Endodermal cell (in vitro differentiated cells): ENCODE results near the gene RDH11. TPM values are rescaled to one million over a fixed set of nuclear protein-coding genes. Genes with fewer than 3 reads are reported as not detected.
A peak's percentile ranks its signal among the peaks of the same experiment; 100 is the strongest.

Experiments used
- DNase-seq: peaks from one replicate; pipeline ENCODE4 v3.0.0-alpha.2; 2017
- H3K27ac ChIP-seq: 2 replicates; pipeline ENCODE4 v1.5.1; 2013; ENCODE audit warnings: mild to moderate bottlenecking, low read depth, low read length, moderate library complexity
- H3K27me3 ChIP-seq: 2 replicates; pipeline ENCODE4 v1.6.1; 2013; ENCODE audit warnings: mild to moderate bottlenecking, low read length, moderate library complexity; ENCODE audit not compliant: insufficient read depth, control insufficient read depth, poor library complexity, severe bottlenecking
- H3K36me3 ChIP-seq: 2 replicates; pipeline ENCODE4 v1.7.0; 2013; ENCODE audit warnings: mild to moderate bottlenecking, low read length, moderate library complexity; ENCODE audit not compliant: control insufficient read depth, insufficient read depth
- H3K4me1 ChIP-seq: one replicate; pipeline ENCODE4 v1.7.0; 2013; ENCODE audit warnings: low read length; ENCODE audit not compliant: control insufficient read depth, insufficient read depth
- H3K4me3 ChIP-seq: 2 replicates; pipeline ENCODE4 v1.5.1; 2013; ENCODE audit warnings: mild to moderate bottlenecking, low read length, moderate library complexity
- H3K9ac ChIP-seq: 2 replicates; pipeline ENCODE4 v1.6.1; 2013; ENCODE audit warnings: mild to moderate bottlenecking, low read length, moderate library complexity; ENCODE audit not compliant: poor library complexity, severe bottlenecking; ENCODE audit errors: extremely low read depth
- H3K9me3 ChIP-seq: 2 replicates; pipeline ENCODE4 v1.6.1; 2013; ENCODE audit warnings: mild to moderate bottlenecking, low read length, moderate library complexity; ENCODE audit not compliant: control insufficient read depth
- H3K27ac Mint-ChIP-seq: 2 replicates; pipeline ENCODE4 v1.8.0; 2020; ENCODE audit warnings: mixed read lengths
- H3K27me3 Mint-ChIP-seq: 2 replicates; pipeline ENCODE4 v1.8.0; 2021; ENCODE audit warnings: mild to moderate bottlenecking, mixed read lengths; ENCODE audit not compliant: insufficient read depth
- H3K36me3 Mint-ChIP-seq: 2 replicates; pipeline ENCODE4 v1.8.0; 2020; ENCODE audit warnings: low read depth, mixed read lengths
- H3K4me1 Mint-ChIP-seq: 2 replicates; pipeline ENCODE4 v1.8.0; 2020; ENCODE audit warnings: mixed read lengths
- H3K4me3 Mint-ChIP-seq: 2 replicates; pipeline ENCODE4 v1.8.0; 2020; ENCODE audit warnings: mild to moderate bottlenecking, moderate library complexity, mixed read lengths
- H3K9me3 Mint-ChIP-seq: 2 replicates; pipeline ENCODE4 v1.8.0; 2020; ENCODE audit warnings: mild to moderate bottlenecking, mixed read lengths
- CTCF ChIP-seq: fragments of 200-600 bp; sonication (generic); conservative IDR thresholded peaks from 2 replicates; pipeline ENCODE4 v1.5.0; 2021; ENCODE audit warnings: antibody characterized with exemption, mild to moderate bottlenecking
- WGBS, 2 experiments: methylation state at CpG; one replicate each; pipeline versions ENCODE4 v1.1.5 to v1.1.7; 2013; ENCODE audit warnings: missing lambda C conversion rate in 2 of 2, mixed read lengths in 1 of 2; ENCODE audit not compliant: insufficient coverage in 1 of 2, insufficient read length in 1 of 2; 5-methylcytosine and 5-hydroxymethylcytosine counted together
- long read RNA-seq, 4 experiments: library from polyadenylated mRNA in 2 of 4; library from RNA in 1 of 4; library from capped mRNA in 1 of 4; stranded (forward) in 3 of 4; unstranded in 1 of 4; transcript quantifications; one replicate each; pipeline ENCODE4 v2.0.0, GENCODE V29; 2020 to 2021; ENCODE audit warnings: inconsistent platforms in 1 of 4
- polyA plus RNA-seq, 2 experiments: library from polyadenylated mRNA; stranded (reverse); fragments of 50-300 nt; gene quantifications; one replicate each; pipeline ENCODE4 v1.2.3, GENCODE V29; 2013
- total RNA-seq, 2 donors: library from RNA; stranded (reverse); fragmentation: NEBNext Ultra II Directional in 1 of 2; extraction: Animal tissue kit (Norgen Biotek cat#: 25700) in 1 of 2; gene quantifications; 2 replicates in 1 of 2; 3 replicates in 1 of 2; pipeline ENCODE4 v1.2.1, GENCODE V29; 2021

The RDH11 gene
- 10 to 100 TPM; 73.5 to 75.0 TPM for total RNA-seq
- 98.6 TPM for polyA plus RNA-seq (2013, experiment 1 of 2)
- 95.6 TPM for polyA plus RNA-seq (2013, experiment 2 of 2)
- long read RNA-seq, experiment 1, transcript RDH11-201 (7 exons, 2,588 nt) = major isoform, 13 of 29 reads
- long read RNA-seq, experiment 1, partial matches to known transcripts = 6 of 29 reads
- long read RNA-seq, experiment 1, other reads (novel, unspliced or antisense) = 9 of 29 reads
- long read RNA-seq, experiment 2, transcript RDH11-203 (7 exons, 1,926 nt) = minor isoform, 7 of 213 reads
- long read RNA-seq, experiment 2, transcript RDH11-201 (7 exons, 2,588 nt) = major isoform, 179 of 213 reads
- long read RNA-seq, experiment 2, partial matches to known transcripts = 10 of 213 reads
- long read RNA-seq, experiment 2, other reads (novel, unspliced or antisense) = 15 of 213 reads
- long read RNA-seq, experiment 3, transcript RDH11-203 (7 exons, 1,926 nt) = minor isoform, 17 of 466 reads
- long read RNA-seq, experiment 3, transcript RDH11-201 (7 exons, 2,588 nt) = major isoform, 399 of 466 reads
- long read RNA-seq, experiment 3, partial matches to known transcripts = 4 of 466 reads
- long read RNA-seq, experiment 3, other reads (novel, unspliced or antisense) = 41 of 466 reads
- long read RNA-seq, experiment 4, transcript RDH11-203 (7 exons, 1,926 nt) = minor isoform, 11 of 379 reads
- long read RNA-seq, experiment 4, transcript RDH11-201 (7 exons, 2,588 nt) = major isoform, 310 of 379 reads
- long read RNA-seq, experiment 4, partial matches to known transcripts = 15 of 379 reads
- long read RNA-seq, experiment 4, other reads (novel, unspliced or antisense) = 36 of 379 reads

DNA sequence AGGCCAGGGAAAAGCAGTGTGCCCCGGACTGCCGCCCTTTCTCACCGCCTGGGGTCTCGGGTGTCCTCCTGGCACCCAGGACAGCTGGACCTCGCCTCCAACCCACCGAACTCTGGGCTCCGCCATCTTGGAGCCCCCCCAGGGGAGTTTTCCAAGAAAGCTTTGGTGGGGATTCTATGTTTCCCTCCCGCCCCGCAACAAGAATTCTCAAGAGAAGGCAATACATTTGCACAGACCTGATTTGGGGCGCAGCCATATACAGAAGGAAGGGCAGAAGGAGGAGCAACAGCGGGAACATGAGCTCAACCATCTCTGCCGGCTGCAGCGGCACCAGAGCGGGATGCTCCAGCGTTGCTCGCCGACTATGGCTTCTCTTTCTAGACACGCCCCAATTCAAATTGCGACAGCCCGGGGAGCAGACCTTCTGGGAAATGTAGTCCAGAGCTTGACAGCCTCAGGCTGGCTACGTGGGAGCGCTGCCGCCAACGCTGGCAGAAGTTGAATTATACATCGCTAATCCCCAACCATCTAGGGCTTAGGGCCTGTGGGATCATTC lies at the start of gene RDH11:
Gene RDH11, minus strand, starts transcription at position 371 of the 556 bp plus-strand sequence. Its CDS starts 61 bp downstream, at position 310.
- peaks cover 3% of the 10 kb centered on the region for H3K4me1 ChIP-seq
- peaks cover 5% of the 10 kb centered on the region for H3K4me1 Mint-ChIP-seq
- no peak for TF ChIP-seq CTCF
- H3K36me3 Mint-ChIP-seq = peaks cover 27% of the 10 kb centered on the region
- DNase-seq = peak; percentile 93
- H3K4me3 Mint-ChIP-seq = peak within 1 kb of the TSS; percentile 88
- peaks cover 27% of the 10 kb centered on the region for H3K36me3 ChIP-seq
- peak within 1 kb of the TSS; percentile 86 for H3K9ac ChIP-seq
- H3K9me3 ChIP-seq = no peaks in the 10 kb centered on the region
- H3K9me3 Mint-ChIP-seq = no peaks in the 10 kb centered on the region
- peaks cover 7% of the 10 kb centered on the region for H3K27me3 ChIP-seq
- peaks cover 8% of the 10 kb centered on the region for H3K27me3 Mint-ChIP-seq
- H3K27ac ChIP-seq = peak within 1 kb of the TSS; percentile 84
- WGBS, 2 experiments = 0% methylated on average over 18 to 25 of the region's 25 CpGs
- peak within 1 kb of the TSS; percentile 94 for H3K27ac Mint-ChIP-seq
- H3K4me3 ChIP-seq = peak within 1 kb of the TSS; percentile 100

DNA sequence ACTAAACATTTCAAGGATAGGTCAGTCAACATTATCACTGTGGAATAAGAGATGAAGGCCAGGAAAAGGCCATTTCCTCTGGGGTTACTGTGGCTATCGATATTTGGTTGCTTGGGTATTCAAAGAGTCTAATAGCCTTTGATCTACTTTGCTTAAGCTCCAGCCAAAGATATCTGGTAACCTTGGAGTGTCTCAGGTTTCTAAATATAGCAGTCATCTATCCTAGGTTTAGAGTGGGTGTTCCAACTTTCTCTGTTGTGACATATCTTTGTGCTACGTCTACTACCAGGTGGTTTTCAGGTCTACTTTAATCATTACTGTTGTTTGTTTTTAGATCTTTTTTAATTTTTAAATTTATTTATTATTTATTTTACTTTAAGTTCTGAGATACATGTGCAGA lies 48.5 kb upstream of the RDH11 start:
- Histone ChIP-seq H3K9ac (no peak overlapping the region), H3K27me3 (no peaks in the 10 kb centered on the region), H3K36me3 (peaks cover 11% of the 10 kb centered on the region), H3K27ac (no peak overlapping the region), H3K4me1 (no peaks in the 10 kb centered on the region), H3K4me3 (no peak overlapping the region), H3K9me3 (no peaks in the 10 kb centered on the region)
- no peak for DNase-seq
- Mint-ChIP-seq H3K27ac (no peak overlapping the region), H3K36me3 (peaks cover 26% of the 10 kb centered on the region), H3K27me3 (peaks cover 8% of the 10 kb centered on the region), H3K4me3 (no peak overlapping the region), H3K9me3 (no peaks in the 10 kb centered on the region), H3K4me1 (no peaks in the 10 kb centered on the region)
- WGBS, 2 experiments = 83 to 96% methylated on average over 1 of the region's 2 CpGs
- no peak for TF ChIP-seq CTCF

DNA sequence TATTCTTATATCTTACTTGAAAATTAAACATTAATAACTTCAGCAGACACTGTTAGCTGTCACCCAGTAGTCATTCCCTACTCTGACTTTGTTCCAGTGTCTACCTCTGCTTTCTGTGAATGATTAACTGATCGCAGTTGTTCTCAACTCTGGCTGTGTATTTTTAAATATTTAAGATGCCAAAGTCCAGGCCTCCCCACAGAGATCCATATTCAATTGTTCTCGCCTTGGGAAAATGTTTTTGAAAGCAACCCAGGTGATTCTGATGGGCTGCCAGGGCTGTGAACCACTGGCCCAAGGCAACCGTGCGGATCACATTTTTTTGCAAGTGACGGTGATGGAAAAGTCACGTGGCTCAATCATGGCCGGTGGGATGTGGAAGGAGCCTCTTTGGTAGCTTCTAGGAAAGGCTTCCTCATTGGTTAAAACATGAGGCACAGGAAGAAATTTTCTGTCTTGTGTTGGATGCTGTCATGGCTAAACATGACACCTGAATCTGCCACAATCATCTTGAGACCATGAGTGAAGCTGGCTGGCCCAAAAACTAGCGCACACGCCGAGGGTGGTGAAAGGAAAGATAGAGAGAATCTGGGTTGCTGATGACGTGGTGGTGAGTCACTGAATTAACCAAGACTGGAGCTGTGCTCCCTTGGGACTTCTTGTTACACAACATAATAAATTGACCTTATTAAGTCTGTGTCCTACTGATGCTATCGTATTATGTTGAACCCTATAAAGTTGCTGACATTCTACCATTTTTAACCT lies 43.4 kb upstream of the RDH11 start:
- Histone ChIP-seq H3K27me3 (no peaks in the 10 kb centered on the region), H3K4me3 (no peak overlapping the region), H3K36me3 (no peaks in the 10 kb centered on the region), H3K9me3 (no peaks in the 10 kb centered on the region), H3K9ac (no peak overlapping the region), H3K4me1 (no peaks in the 10 kb centered on the region), H3K27ac (no peak overlapping the region)
- TF ChIP-seq CTCF = no peak
- Mint-ChIP-seq H3K36me3 (no peaks in the 10 kb centered on the region), H3K9me3 (no peaks in the 10 kb centered on the region), H3K27ac (no peak overlapping the region), H3K27me3 (peaks cover 8% of the 10 kb centered on the region), H3K4me3 (no peak overlapping the region), H3K4me1 (no peaks in the 10 kb centered on the region)
- DNase-seq = no peak
- 82 to 87% methylated on average over 10 to 12 of the region's 12 CpGs for WGBS, 2 experiments
